SJSA1 (cell line): ENCODE results near the gene SPAG7. TPM values are rescaled to one million over a fixed set of nuclear protein-coding genes. Genes with fewer than 3 reads are reported as not detected.

Experiments
- DNase-seq, 2 experiments: peaks; one replicate each; pipeline ENCODE4 v3.0.0-alpha.2; 2015 to 2020; ENCODE audit warnings: low spot score in 2 of 2, low read depth in 1 of 2
- H3K27ac ChIP-seq: fragments of 250-450 bp; sonication (Bioruptor Pico); 2 replicates; pipeline ENCODE4 v1.5.1; 2020; ENCODE audit warnings: mild to moderate bottlenecking, moderate library complexity
- H3K27me3 ChIP-seq: fragments of 250-450 bp; sonication (Bioruptor Pico); replicated peaks from 2 replicates; pipeline ENCODE4 v1.5.1; 2020; ENCODE audit warnings: mild to moderate bottlenecking, moderate library complexity
- H3K36me3 ChIP-seq: fragments of 250-450 bp; sonication (Bioruptor Pico); 2 replicates; pipeline ENCODE4 v1.5.1; 2020; ENCODE audit warnings: mild to moderate bottlenecking
- H3K4me1 ChIP-seq: fragments of 250-450 bp; sonication (Bioruptor Pico); replicated peaks from 2 replicates; pipeline ENCODE4 v1.6.1; 2021; ENCODE audit warnings: mild to moderate bottlenecking
- H3K4me3 ChIP-seq: fragments of 250-450 bp; sonication (Bioruptor Pico); 2 replicates; pipeline ENCODE4 v1.5.1; 2020; ENCODE audit warnings: mild to moderate bottlenecking
- H3K9me3 ChIP-seq: fragments of 250-450 bp; sonication (Bioruptor Pico); replicated peaks from 2 replicates; pipeline ENCODE4 v1.5.1; 2020; ENCODE audit warnings: mild to moderate bottlenecking
- total RNA-seq: library from RNA; depleted of rRNA; stranded (reverse); fragments of >200 nt; shearing (Covaris generic); gene quantifications from 2 replicates; pipeline ENCODE4 v1.2.3, GENCODE V29; 2014

The SPAG7 gene
- total RNA-seq, 1 experiment from 2014 or later = 63.5 TPM

- peaks cover 82% of the 10 kb centered on the region for H3K36me3 ChIP-seq
- no peak overlapping the region for H3K4me3 ChIP-seq
- no peak for DNase-seq
- H3K27ac ChIP-seq = no peak overlapping the region
- H3K27me3 ChIP-seq = no peaks in the 10 kb centered on the region
- no peaks in the 10 kb centered on the region for H3K9me3 ChIP-seq
- H3K4me1 ChIP-seq = peaks cover 43% of the 10 kb centered on the region
These were observed 24.7 kb downstream of the SPAG7 start for GRCh38 chr17:4942760-4943508.

GRCh38 chr17:4941319-4941610 lies 26.4 kb downstream of the SPAG7 start:
- Histone ChIP-seq H3K9me3 (no peaks in the 10 kb centered on the region), H3K36me3 (peaks cover 75% of the 10 kb centered on the region), H3K27ac (no peak overlapping the region), H3K4me1 (peaks cover 41% of the 10 kb centered on the region), H3K27me3 (no peaks in the 10 kb centered on the region), H3K4me3 (peak overlapping the region; percentile 59)
- no peak for DNase-seq

- Histone ChIP-seq H3K9me3 (no peaks in the 10 kb centered on the region), H3K27ac (peak overlapping the region; percentile 79), H3K4me1 (peaks cover 37% of the 10 kb centered on the region), H3K36me3 (peaks cover 69% of the 10 kb centered on the region), H3K4me3 (peak overlapping the region; percentile 59), H3K27me3 (no peaks in the 10 kb centered on the region)
- DNase-seq = no peak
These were observed 26.9 kb downstream of the SPAG7 start for GRCh38 chr17:4940555-4941318.

- no peaks in the 10 kb centered on the region for H3K27me3 ChIP-seq
- no peaks in the 10 kb centered on the region for H3K9me3 ChIP-seq
- peak within 1 kb of the TSS; percentile 59 for H3K4me3 ChIP-seq
- H3K27ac ChIP-seq = peak within 1 kb of the TSS; percentile 79
- H3K4me1 ChIP-seq = peaks cover 29% of the 10 kb centered on the region
- DNase-seq = peak; percentile 97 to 99
- H3K36me3 ChIP-seq = peaks cover 62% of the 10 kb centered on the region
These were observed 27.6 kb downstream of the SPAG7 start, which contains the start of the genes RNF167 and SLC25A11 for GRCh38 chr17:4939796-4940554. Gene RNF167, plus strand, starts transcription at chr17:4940268. Its CDS starts 642 bp downstream, at chr17:4940910. Gene SLC25A11, minus strand, starts transcription at chr17:4940046. Its CDS starts 136 bp downstream, at chr17:4939910.

- H3K9me3 ChIP-seq = no peaks in the 10 kb centered on the region
- H3K27ac ChIP-seq = no peak overlapping the region
- peak overlapping the region; percentile 59 for H3K4me3 ChIP-seq
- H3K4me1 ChIP-seq = peaks cover 26% of the 10 kb centered on the region
- H3K36me3 ChIP-seq = peaks cover 57% of the 10 kb centered on the region
- no peaks in the 10 kb centered on the region for H3K27me3 ChIP-seq
- no peak for DNase-seq
These were observed 28.1 kb downstream of the SPAG7 start for GRCh38 chr17:4939546-4939795.

- peak in 1 of 2 experiments; percentile 14 for DNase-seq
- H3K36me3 ChIP-seq = peaks cover 51% of the 10 kb centered on the region
- no peaks in the 10 kb centered on the region for H3K27me3 ChIP-seq
- H3K9me3 ChIP-seq = no peaks in the 10 kb centered on the region
- H3K4me3 ChIP-seq = peak overlapping the region; percentile 59
- H3K4me1 ChIP-seq = peaks cover 28% of the 10 kb centered on the region
- H3K27ac ChIP-seq = no peak overlapping the region
These were observed 28.7 kb downstream of the SPAG7 start for GRCh38 chr17:4938688-4939545.

- H3K9me3 ChIP-seq = no peaks in the 10 kb centered on the region
- H3K4me3 ChIP-seq = no peak overlapping the region
- no peak overlapping the region for H3K27ac ChIP-seq
These were observed 29.5 kb downstream of the SPAG7 start for GRCh38 chr17:4938069-4938491.

GRCh38 chr17:4937553-4937952 lies 30.1 kb downstream of the SPAG7 start:
- no peak for DNase-seq
- H3K9me3 ChIP-seq = no peaks in the 10 kb centered on the region
- H3K4me3 ChIP-seq = no peak overlapping the region
- no peak overlapping the region for H3K27ac ChIP-seq
- peaks cover 34% of the 10 kb centered on the region for H3K4me1 ChIP-seq
- no peaks in the 10 kb centered on the region for H3K27me3 ChIP-seq
- peaks cover 38% of the 10 kb centered on the region for H3K36me3 ChIP-seq

More at GRCh38 chr17:4938069-4938491, 29.5 kb downstream of the SPAG7 start:
- no peaks in the 10 kb centered on the region for H3K27me3 ChIP-seq
- peaks cover 43% of the 10 kb centered on the region for H3K36me3 ChIP-seq
- no peak for DNase-seq
- H3K4me1 ChIP-seq = peaks cover 34% of the 10 kb centered on the region

- H3K9me3 ChIP-seq = no peaks in the 10 kb centered on the region
- no peaks in the 10 kb centered on the region for H3K27me3 ChIP-seq
- no peak for DNase-seq
- H3K27ac ChIP-seq = no peak overlapping the region
- H3K36me3 ChIP-seq = peaks cover 28% of the 10 kb centered on the region
- peaks cover 28% of the 10 kb centered on the region for H3K4me1 ChIP-seq
- no peak overlapping the region for H3K4me3 ChIP-seq
These were observed 31.2 kb downstream of the SPAG7 start for GRCh38 chr17:4936436-4936835.

- no peaks in the 10 kb centered on the region for H3K9me3 ChIP-seq
- H3K4me3 ChIP-seq = no peak overlapping the region
- peaks cover 21% of the 10 kb centered on the region for H3K4me1 ChIP-seq
- peaks cover 20% of the 10 kb centered on the region for H3K36me3 ChIP-seq
- H3K27me3 ChIP-seq = no peaks in the 10 kb centered on the region
- no peak overlapping the region for H3K27ac ChIP-seq
- DNase-seq = no peak
These were observed 32.0 kb downstream of the SPAG7 start for GRCh38 chr17:4935650-4936049.

GRCh38 chr17:4934173-4934979 lies 33.2 kb downstream of the SPAG7 start:
- Histone ChIP-seq H3K4me1 (peaks cover 19% of the 10 kb centered on the region), H3K9me3 (no peaks in the 10 kb centered on the region), H3K36me3 (peaks cover 18% of the 10 kb centered on the region), H3K4me3 (peak overlapping the region; percentile 15; the same call in 1 of the 2 replicates), H3K27ac (no peak overlapping the region), H3K27me3 (no peaks in the 10 kb centered on the region)
- DNase-seq = peak; percentile 43 to 60

GRCh38 chr17:4933646-4934045 lies 34.0 kb downstream of the SPAG7 start:
- no peak overlapping the region for H3K4me3 ChIP-seq
- H3K27ac ChIP-seq = no peak overlapping the region
- peaks cover 15% of the 10 kb centered on the region for H3K36me3 ChIP-seq
- H3K27me3 ChIP-seq = no peaks in the 10 kb centered on the region
- H3K4me1 ChIP-seq = peaks cover 15% of the 10 kb centered on the region
- no peak for DNase-seq
- no peaks in the 10 kb centered on the region for H3K9me3 ChIP-seq
